CD8-positive, alpha-beta memory T cell (primary cell): ENCODE results near the gene CFAP57. TPM values are rescaled to one million over a fixed set of nuclear protein-coding genes. Genes with fewer than 3 reads are reported as not detected.

Experiments
- CTCF ChIA-PET: fragments of 350-600 bp; sonication (Branson Sonifier 250); formaldehyde crosslinking; loops from one replicate; lab custom pipeline; 2021; ENCODE audit warnings: antibody characterized with exemption; lab: Charles Lee
- POLR2A ChIA-PET: fragments of 350-600 bp; sonication (Branson Sonifier 250); formaldehyde crosslinking; loops from one replicate; lab custom pipeline; 2021; ENCODE audit warnings: antibody characterized with exemption; lab: Charles Lee
- DNase-seq, 5 donors: peaks; one replicate each; pipeline versions ENCODE4 v3.0.0 to v3.0.0-alpha.2; 2020 to 2022; ENCODE audit warnings: mixed read lengths in 1 of 5
- H3K27ac ChIP-seq: one replicate; pipeline ENCODE4 v1.7.0; 2013; ENCODE audit warnings: low read depth, mild to moderate bottlenecking, low read length, moderate library complexity
- H3K27me3 ChIP-seq: 2 replicates; pipeline ENCODE4 v1.7.0; 2013; ENCODE audit warnings: low read length, mild to moderate bottlenecking; ENCODE audit not compliant: insufficient read depth, poor library complexity, severe bottlenecking
- H3K36me3 ChIP-seq: 2 replicates; pipeline ENCODE4 v1.7.0; 2013; ENCODE audit warnings: mild to moderate bottlenecking, low read length, moderate library complexity; ENCODE audit not compliant: insufficient read depth
- H3K4me1 ChIP-seq: 2 replicates; pipeline ENCODE4 v1.7.0; 2013; ENCODE audit warnings: mild to moderate bottlenecking, low read length, moderate library complexity; ENCODE audit not compliant: insufficient read depth
- H3K4me3 ChIP-seq: 2 replicates; pipeline ENCODE4 v1.7.0; 2013; ENCODE audit warnings: mild to moderate bottlenecking, low read length
- H3K9me3 ChIP-seq: 2 replicates; pipeline ENCODE4 v1.7.0; 2013; ENCODE audit warnings: mild to moderate bottlenecking, low read length
- H3K27ac Mint-ChIP-seq, 8 donors: one replicate each; pipeline ENCODE4 v1.8.0; 2020 to 2021; ENCODE audit warnings: mixed read lengths in 8 of 8, mild to moderate bottlenecking in 6 of 8, inconsistent platforms in 3 of 8, moderate library complexity in 3 of 8
- H3K27me3 Mint-ChIP-seq, 2 donors: one replicate each; pipeline ENCODE4 v1.8.0; 2020 to 2021; ENCODE audit warnings: mixed read lengths in 2 of 2, mild to moderate bottlenecking in 1 of 2, moderate library complexity in 1 of 2
- H3K36me3 Mint-ChIP-seq, 3 donors: one replicate each; pipeline ENCODE4 v1.8.0; 2020 to 2021; ENCODE audit warnings: mixed read lengths in 3 of 3, inconsistent platforms in 1 of 3, mild to moderate bottlenecking in 1 of 3
- H3K4me1 Mint-ChIP-seq, 3 donors: one replicate each; pipeline ENCODE4 v1.8.0; 2020 to 2021; ENCODE audit warnings: mixed read lengths in 3 of 3, inconsistent platforms in 1 of 3, mild to moderate bottlenecking in 1 of 3
- H3K4me3 Mint-ChIP-seq, 7 donors: one replicate each; pipeline ENCODE4 v1.8.0; 2020 to 2021; ENCODE audit warnings: mixed read lengths in 7 of 7, mild to moderate bottlenecking in 6 of 7, moderate library complexity in 4 of 7, inconsistent platforms in 2 of 7
- H3K9me3 Mint-ChIP-seq, 5 donors: one replicate each; pipeline ENCODE4 v1.8.0; 2020 to 2022; ENCODE audit warnings: mixed read lengths in 5 of 5, mild to moderate bottlenecking in 3 of 5, moderate library complexity in 2 of 5, inconsistent platforms in 1 of 5
- polyA plus RNA-seq: library from polyadenylated mRNA; unstranded; fragments of 300-500 nt; fragmentation: Illumina TruSeq; gene quantifications from one replicate; pipeline ENCODE4 v1.2.3, GENCODE V29; 2021
- total RNA-seq, 2 experiments: library from RNA; stranded (reverse); gene quantifications; one replicate each; pipeline ENCODE4 v1.2.3, GENCODE V29; 2021

Gene CFAP57
- total and polyA plus RNA-seq, 3 experiments from 2014 or later: 0.26 to 0.33 TPM; not detected in 1

DNA sequence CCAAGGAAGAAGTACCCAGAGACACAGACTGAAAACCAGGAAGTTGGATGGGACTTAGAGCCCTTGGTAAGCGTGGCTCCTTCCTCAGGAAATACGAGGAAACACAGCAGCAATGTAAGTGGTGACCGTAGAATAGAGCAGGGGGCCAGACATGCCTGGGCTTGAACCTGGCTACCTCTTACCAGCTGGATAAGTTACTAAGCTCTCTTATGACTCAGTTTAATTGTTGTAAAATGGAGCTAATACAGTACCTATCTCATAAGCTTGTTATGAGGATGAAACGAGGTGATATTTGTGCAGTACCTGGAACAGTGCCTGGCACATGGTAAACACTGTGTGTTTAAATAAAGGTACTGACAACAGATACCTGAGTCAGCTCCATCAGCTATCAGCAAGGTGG, 19.3 kb upstream of the CFAP57 start:
- H3K27me3 Mint-ChIP-seq: peaks cover 21 to 43% of the 10 kb centered on the region in 2 donors
- H3K4me1 Mint-ChIP-seq: peaks cover 0 to 9% (median 4%) of the 10 kb centered on the region in 3 donors
- Histone ChIP-seq H3K9me3 (no peaks in the 10 kb centered on the region), H3K36me3 (no peaks in the 10 kb centered on the region), H3K4me3 (no peak overlapping the region), H3K4me1 (no peaks in the 10 kb centered on the region), H3K27ac (no peak overlapping the region), H3K27me3 (peaks cover 9% of the 10 kb centered on the region)
- H3K4me3 Mint-ChIP-seq: no peak overlapping the region
- ChIA-PET CTCF (no interaction called here), POLR2A (no interaction called here)
- H3K36me3 Mint-ChIP-seq: no peaks in the 10 kb centered on the region
- no peak overlapping the region for H3K27ac Mint-ChIP-seq
- no peaks in the 10 kb centered on the region for H3K9me3 Mint-ChIP-seq
- DNase-seq: no peak

DNA sequence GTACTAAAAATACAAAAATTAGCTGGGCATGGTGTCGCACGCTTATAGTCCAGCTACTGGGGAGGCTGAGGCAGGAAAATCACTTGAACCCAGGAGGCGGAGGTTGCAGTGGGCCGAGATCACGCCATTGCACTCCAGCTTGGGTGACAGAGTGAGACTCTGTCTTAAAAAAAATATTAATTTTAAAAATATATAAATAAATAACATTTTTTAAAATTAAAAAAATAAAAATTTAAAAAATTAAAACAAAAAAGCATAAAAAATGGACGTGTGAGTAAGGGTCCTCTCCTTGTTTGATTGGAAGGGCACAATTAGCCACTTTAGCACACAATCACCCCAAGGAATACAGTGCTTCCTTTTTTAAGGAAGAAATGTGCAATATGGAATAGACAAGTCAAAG, 18.7 kb upstream of the CFAP57 start:
- Mint-ChIP-seq H3K27me3 (peaks cover 18 to 40% of the 10 kb centered on the region in 2 donors), H3K27ac (no peak overlapping the region), H3K4me3 (no peak overlapping the region), H3K36me3 (no peaks in the 10 kb centered on the region), H3K9me3 (no peaks in the 10 kb centered on the region), H3K4me1 (peaks cover 0 to 7% (median 4%) of the 10 kb centered on the region in 3 donors)
- no peak overlapping the region for H3K27ac ChIP-seq
- no peak for DNase-seq
- no peaks in the 10 kb centered on the region for H3K36me3 ChIP-seq
- CTCF ChIA-PET: no interaction called here
- H3K4me3 ChIP-seq: no peak overlapping the region
- POLR2A ChIA-PET: no interaction called here
- H3K4me1 ChIP-seq: no peaks in the 10 kb centered on the region
- peaks cover 3% of the 10 kb centered on the region for H3K27me3 ChIP-seq
- H3K9me3 ChIP-seq: no peaks in the 10 kb centered on the region

DNA sequence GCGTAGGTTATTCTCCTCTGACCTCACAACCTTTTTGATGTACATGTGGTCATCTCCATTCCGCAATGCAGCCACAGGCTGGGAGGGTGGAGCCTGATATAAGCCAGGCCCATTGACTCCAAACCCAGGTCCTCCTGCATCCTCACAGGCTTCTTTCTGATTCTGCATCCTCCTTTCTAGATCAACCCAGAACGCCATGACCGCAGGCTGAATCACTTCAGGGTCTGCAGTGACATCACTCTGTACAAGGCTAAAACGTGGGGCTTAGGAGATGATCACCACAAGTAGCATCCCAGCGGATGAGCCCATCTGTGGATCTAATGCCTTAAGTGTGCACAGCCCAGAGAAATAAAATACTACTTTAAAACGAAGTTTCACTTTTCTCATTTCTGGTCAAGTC, 16.1 kb upstream of the CFAP57 start:
- no peaks in the 10 kb centered on the region for H3K9me3 ChIP-seq
- Mint-ChIP-seq H3K4me1 (no peaks in the 10 kb centered on the region), H3K36me3 (no peaks in the 10 kb centered on the region), H3K27ac (no peak overlapping the region), H3K4me3 (no peak overlapping the region), H3K27me3 (peaks cover 10 to 18% of the 10 kb centered on the region in 2 donors), H3K9me3 (no peaks in the 10 kb centered on the region)
- no peaks in the 10 kb centered on the region for H3K27me3 ChIP-seq
- ChIA-PET CTCF (no interaction called here), POLR2A (no interaction called here)
- H3K27ac ChIP-seq: no peak overlapping the region
- H3K4me3 ChIP-seq: no peak overlapping the region
- H3K4me1 ChIP-seq: no peaks in the 10 kb centered on the region
- no peak for DNase-seq
- no peaks in the 10 kb centered on the region for H3K36me3 ChIP-seq

DNA sequence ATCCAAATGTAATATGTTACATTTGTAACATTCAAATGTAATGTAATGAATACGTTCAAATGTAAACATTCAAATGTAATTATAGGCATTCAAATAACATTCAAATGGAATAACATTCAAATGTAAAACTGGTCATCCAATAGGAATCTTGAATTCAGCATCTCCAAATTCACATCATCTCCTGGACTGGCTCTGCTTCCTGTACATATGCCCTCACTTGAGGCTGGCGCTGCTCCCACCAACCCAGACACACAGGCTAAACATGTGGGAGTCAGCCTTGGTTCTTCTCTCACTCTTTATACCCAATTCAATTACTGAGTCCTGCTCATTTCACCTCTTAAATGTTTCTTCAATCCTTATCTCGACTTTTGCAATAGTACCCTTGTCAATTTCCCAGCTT, 7.0 kb upstream of the CFAP57 start:
- Histone ChIP-seq H3K4me3 (no peak overlapping the region), H3K36me3 (peaks cover 51% of the 10 kb centered on the region), H3K9me3 (no peaks in the 10 kb centered on the region), H3K4me1 (no peaks in the 10 kb centered on the region), H3K27ac (no peak overlapping the region), H3K27me3 (no peaks in the 10 kb centered on the region)
- POLR2A ChIA-PET: no interaction called here
- no peak for DNase-seq
- H3K4me1 Mint-ChIP-seq: peaks cover 2 to 13% (median 8%) of the 10 kb centered on the region in 3 donors
- no peak overlapping the region for H3K4me3 Mint-ChIP-seq
- peak overlapping the region in 3 of 8 donors; percentile 2 to 39 (median 4) for H3K27ac Mint-ChIP-seq
- CTCF ChIA-PET: no interaction called here
- no peaks in the 10 kb centered on the region for H3K9me3 Mint-ChIP-seq
- H3K36me3 Mint-ChIP-seq: peaks cover 10 to 74% (median 36%) of the 10 kb centered on the region in 3 donors
- H3K27me3 Mint-ChIP-seq: peaks cover 0 to 1% of the 10 kb centered on the region in 2 donors

DNA sequence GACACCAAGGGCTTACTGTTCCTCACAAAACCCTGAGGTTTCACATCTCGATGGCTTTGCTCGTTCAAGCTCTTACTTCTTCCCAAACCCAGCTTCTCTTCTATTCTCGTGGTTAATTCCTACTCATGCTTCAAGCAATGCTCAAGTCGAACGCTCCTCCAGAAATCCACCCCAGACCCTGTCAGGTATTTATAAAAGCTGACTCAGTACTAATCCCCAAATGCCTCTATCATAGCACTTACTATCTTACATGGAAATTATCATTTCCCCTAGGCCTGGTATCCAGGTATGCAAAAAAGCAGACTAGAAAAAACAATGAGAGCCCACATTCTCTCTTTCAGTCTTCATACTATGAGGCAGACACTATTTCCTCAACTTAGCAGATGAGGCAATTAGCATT, 6.4 kb upstream of the CFAP57 start:
- H3K27ac Mint-ChIP-seq: peak overlapping the region in 3 of 8 donors; percentile 2 to 59 (median 5)
- H3K4me3 Mint-ChIP-seq: no peak overlapping the region
- peaks cover 4 to 17% (median 14%) of the 10 kb centered on the region in 3 donors for H3K4me1 Mint-ChIP-seq
- Histone ChIP-seq H3K4me3 (no peak overlapping the region), H3K27me3 (no peaks in the 10 kb centered on the region), H3K27ac (no peak overlapping the region), H3K4me1 (peaks cover 2% of the 10 kb centered on the region), H3K9me3 (no peaks in the 10 kb centered on the region), H3K36me3 (peaks cover 54% of the 10 kb centered on the region)
- H3K9me3 Mint-ChIP-seq: no peaks in the 10 kb centered on the region
- peaks cover 0 to 1% of the 10 kb centered on the region in 2 donors for H3K27me3 Mint-ChIP-seq
- POLR2A ChIA-PET: no interaction called here
- peaks cover 10 to 78% (median 36%) of the 10 kb centered on the region in 3 donors for H3K36me3 Mint-ChIP-seq
- CTCF ChIA-PET: no interaction called here
- DNase-seq: no peak

DNA sequence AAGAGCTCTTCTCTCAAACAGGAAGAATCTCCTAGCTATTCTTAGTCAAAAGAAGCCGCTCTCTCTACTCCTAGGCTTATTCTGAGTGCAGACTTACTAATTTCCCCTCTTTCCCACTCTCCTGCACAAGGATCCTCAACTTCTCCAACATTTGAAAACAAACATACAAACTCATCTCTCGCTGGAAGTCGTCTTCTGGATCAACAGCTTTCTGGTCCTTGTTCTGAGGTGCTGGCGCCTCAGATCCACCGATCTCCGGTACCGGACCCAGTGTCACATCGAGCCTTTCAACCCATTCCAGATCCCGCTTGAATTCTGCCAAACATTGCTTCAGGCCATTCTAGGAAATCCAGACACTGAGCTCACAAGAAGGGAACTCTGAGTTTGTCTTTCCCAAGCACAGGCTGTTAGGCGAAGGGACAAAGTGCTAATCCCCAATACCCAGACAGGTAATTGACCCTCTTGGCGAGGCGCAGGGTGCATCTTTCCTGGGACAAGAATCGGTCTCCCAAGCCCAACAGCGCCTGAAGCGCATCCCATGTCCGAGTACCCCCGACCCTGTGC, 736 bp upstream of the CFAP57 start:
- peak overlapping the region; percentile 92 to 100 (median 98) for H3K4me3 Mint-ChIP-seq
- CTCF ChIA-PET: no interaction called here
- Histone ChIP-seq H3K27ac (peak overlapping the region; percentile 77), H3K4me3 (peak overlapping the region; percentile 97), H3K27me3 (peaks cover 3% of the 10 kb centered on the region), H3K36me3 (peaks cover 31% of the 10 kb centered on the region), H3K9me3 (no peaks in the 10 kb centered on the region), H3K4me1 (peaks cover 19% of the 10 kb centered on the region)
- no peaks in the 10 kb centered on the region for H3K9me3 Mint-ChIP-seq
- POLR2A ChIA-PET: interaction anchor here (1.2 kb wide), 1 partner anchor 219 kb away, joined by 3 read pairs; the partner anchor contains the start of genes MED8 and SZT2
- peaks cover 25 to 41% (median 37%) of the 10 kb centered on the region in 3 donors for H3K4me1 Mint-ChIP-seq
- peaks cover 6 to 12% of the 10 kb centered on the region in 2 donors for H3K27me3 Mint-ChIP-seq
- DNase-seq: no peak
- peak overlapping the region; percentile 0 to 97 (median 95) for H3K27ac Mint-ChIP-seq
- H3K36me3 Mint-ChIP-seq: peaks cover 10 to 49% (median 19%) of the 10 kb centered on the region in 3 donors

DNA sequence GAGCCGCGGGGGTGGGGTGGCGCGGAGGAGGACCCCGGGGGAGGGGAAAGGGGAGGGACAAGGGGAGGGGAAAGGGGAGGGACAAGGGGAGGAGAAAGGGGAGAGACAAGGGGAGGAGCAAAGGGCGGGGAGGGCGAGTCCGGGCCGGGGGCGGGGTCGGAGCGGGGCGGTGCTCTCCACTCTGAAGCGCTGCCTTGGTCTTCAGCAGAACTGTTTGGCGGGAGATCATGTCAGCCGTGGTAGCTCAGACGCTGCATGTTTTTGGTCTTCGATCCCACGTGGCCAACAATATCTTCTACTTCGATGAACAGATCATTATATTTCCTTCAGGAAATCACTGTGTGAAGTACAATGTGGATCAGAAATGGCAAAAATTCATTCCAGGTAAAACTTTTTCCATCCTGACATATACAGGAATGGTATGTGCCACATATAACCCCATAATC, 420 bp downstream of the CFAP57 start:
- ChIA-PET POLR2A (interaction anchor here (1.2 kb wide), 1 partner anchor 217 kb away, joined by 3 read pairs; the partner anchor contains the start of genes MED8 and SZT2), CTCF (interaction anchor here (0.6 kb wide), 1 partner anchor 12 kb away, joined by 3 read pairs; no protein-coding TSS in a partner anchor)
- peak overlapping the region; percentile 92 to 100 (median 98) for H3K4me3 Mint-ChIP-seq
- H3K4me3 ChIP-seq: peak overlapping the region; percentile 97
- H3K4me1 Mint-ChIP-seq: peaks cover 25 to 41% (median 37%) of the 10 kb centered on the region in 3 donors
- peak in 4 of 5 donors; percentile 72 to 90 (median 81) for DNase-seq
- peaks cover 11 to 23% of the 10 kb centered on the region in 2 donors for H3K27me3 Mint-ChIP-seq
- H3K4me1 ChIP-seq: peaks cover 19% of the 10 kb centered on the region
- no peaks in the 10 kb centered on the region for H3K9me3 ChIP-seq
- peaks cover 20% of the 10 kb centered on the region for H3K36me3 ChIP-seq
- H3K27ac ChIP-seq: peak overlapping the region; percentile 77
- peaks cover 3 to 38% (median 11%) of the 10 kb centered on the region in 3 donors for H3K36me3 Mint-ChIP-seq
- peak overlapping the region; percentile 84 to 97 (median 95) for H3K27ac Mint-ChIP-seq
- no peaks in the 10 kb centered on the region for H3K9me3 Mint-ChIP-seq
- H3K27me3 ChIP-seq: peaks cover 3% of the 10 kb centered on the region

DNA sequence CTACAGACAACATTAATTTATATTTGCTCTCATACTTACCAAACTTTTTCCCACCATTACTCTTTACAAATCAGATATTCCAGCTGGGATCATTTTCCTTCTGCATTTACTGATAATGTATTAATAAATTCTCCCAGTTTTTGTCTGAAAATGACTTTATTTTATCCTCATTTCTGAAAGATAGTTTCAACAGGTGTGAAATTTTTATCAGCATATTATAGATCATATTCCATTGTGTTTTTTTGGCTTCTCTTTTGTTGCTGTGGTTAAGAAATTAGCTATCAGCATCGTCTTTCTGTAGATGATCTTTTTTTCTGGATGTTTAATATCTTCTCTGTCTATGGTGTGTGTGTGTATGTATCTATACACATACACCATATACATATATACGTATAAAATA, 2.7 kb downstream of the CFAP57 start:
- Histone ChIP-seq H3K4me1 (peaks cover 19% of the 10 kb centered on the region), H3K9me3 (no peaks in the 10 kb centered on the region), H3K27me3 (peaks cover 3% of the 10 kb centered on the region), H3K36me3 (peaks cover 5% of the 10 kb centered on the region), H3K4me3 (no peak overlapping the region), H3K27ac (no peak overlapping the region)
- peaks cover 0 to 15% (median 1%) of the 10 kb centered on the region in 3 donors for H3K36me3 Mint-ChIP-seq
- no peak overlapping the region for H3K27ac Mint-ChIP-seq
- H3K9me3 Mint-ChIP-seq: no peaks in the 10 kb centered on the region
- POLR2A ChIA-PET: no interaction called here
- DNase-seq: no peak
- H3K4me1 Mint-ChIP-seq: peaks cover 23 to 32% (median 32%) of the 10 kb centered on the region in 3 donors
- peaks cover 19 to 27% of the 10 kb centered on the region in 2 donors for H3K27me3 Mint-ChIP-seq
- H3K4me3 Mint-ChIP-seq: no peak overlapping the region
- CTCF ChIA-PET: no interaction called here
